Cardiac septum (tissue), 1 donor: Measurements from ENCODE around the gene SIL1. TPM values are rescaled to one million over a fixed set of nuclear protein-coding genes. Genes with fewer than 3 reads are reported as not detected.

Experiments used
- DNase-seq: peaks from one replicate; pipeline ENCODE4 v3.0.0-alpha.2; 2020; ENCODE audit warnings: low spot score
- intact Hi-C: fragments of 100-400 bp; cut with DNase I; formaldehyde crosslinking; loops from one replicate; pipeline ENCODE4 v1.14.0; 2022
- total RNA-seq: library from RNA; stranded (reverse); fragmentation: NEBNext Ultra II Directional; extraction: Animal tissue kit (Norgen Biotek cat#: 25700); gene quantifications from one replicate; pipeline ENCODE4 v1.2.1, GENCODE V29; 2021
- donor health status: DM: no; HTN: no; CAD: no.

The SIL1 gene
- total RNA-seq, 1 donor from 2014 or later, result 43.1 TPM

DNA sequence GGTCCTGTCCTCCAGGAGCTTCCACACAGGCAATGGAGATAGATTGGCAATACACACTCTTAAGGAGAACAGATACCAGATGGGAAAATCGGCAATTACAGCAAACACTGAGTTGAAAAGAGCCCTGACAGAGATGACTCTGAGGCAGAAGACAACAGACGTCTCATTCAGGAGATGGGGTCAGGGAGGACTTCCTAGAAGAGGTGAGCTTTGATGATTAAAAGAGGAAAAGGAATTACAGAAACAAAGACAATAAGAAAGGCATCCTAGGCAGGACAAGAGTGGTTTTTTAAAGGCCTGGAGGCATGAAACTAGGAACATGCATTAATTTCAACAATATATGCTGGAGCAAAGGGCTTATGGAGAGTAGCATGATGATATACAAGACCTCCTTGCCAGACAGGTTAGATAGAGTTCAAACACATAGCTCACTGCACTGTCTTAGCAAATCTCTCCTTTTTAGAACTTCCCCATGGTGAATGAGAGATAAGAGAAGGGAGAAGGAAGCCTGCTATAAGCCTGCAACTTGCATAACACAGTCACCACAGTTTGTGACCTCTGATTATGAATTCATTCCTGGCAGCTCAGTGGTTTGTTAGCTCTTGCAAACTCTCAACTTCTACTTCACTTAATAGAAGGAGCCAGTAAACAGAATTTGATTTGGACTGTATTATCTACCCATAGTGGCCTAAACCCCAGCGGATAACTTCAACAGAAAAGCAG, 48.5 kb downstream of the SIL1 start:
- intact Hi-C loops, result no loop called here

DNA sequence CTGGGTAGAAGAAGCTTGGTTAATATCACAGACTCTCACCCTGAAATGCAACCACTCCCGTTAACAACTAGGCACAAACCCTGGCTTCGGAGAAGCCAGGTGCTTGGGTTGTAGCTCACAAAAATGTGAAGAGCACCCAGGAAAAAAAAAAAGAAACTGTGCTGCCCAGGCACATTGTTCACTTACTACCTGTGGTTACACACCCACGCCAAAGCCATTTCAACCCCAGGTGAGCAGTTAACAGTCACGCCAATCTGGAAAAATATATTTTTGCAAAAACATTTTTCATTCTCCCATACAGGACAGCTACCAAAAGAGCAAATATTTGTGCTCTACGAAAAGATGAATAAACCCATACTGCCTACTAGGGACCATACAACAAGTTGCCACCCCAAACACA, 49.2 kb downstream of the SIL1 start:
- intact Hi-C loops, result no loop called here
- no peak for DNase-seq

More for the DNA sequence above, 48.5 kb downstream of the SIL1 start:
- DNase-seq, result no peak

DNA sequence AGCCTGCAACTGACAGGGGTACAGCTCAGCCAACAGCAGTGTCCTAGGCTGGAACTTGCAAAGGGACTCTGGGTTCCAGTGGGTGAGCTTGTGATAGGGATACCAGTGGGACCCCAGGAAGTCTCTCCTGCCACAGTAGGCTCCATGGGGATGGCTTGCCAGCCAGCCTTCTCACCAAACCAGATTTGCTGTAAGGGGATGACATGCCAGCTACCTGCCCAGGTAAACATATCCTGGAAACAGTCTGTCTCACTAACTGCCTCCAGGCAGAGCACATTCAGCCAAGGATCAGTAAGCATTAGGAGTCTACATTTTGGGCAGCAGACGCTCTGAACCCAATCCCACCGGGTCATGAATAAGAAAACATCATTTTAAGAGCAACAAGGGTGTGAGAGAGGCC, 49.9 kb downstream of the SIL1 start:
- no peak for DNase-seq
- intact Hi-C loops, result no loop called here

DNA sequence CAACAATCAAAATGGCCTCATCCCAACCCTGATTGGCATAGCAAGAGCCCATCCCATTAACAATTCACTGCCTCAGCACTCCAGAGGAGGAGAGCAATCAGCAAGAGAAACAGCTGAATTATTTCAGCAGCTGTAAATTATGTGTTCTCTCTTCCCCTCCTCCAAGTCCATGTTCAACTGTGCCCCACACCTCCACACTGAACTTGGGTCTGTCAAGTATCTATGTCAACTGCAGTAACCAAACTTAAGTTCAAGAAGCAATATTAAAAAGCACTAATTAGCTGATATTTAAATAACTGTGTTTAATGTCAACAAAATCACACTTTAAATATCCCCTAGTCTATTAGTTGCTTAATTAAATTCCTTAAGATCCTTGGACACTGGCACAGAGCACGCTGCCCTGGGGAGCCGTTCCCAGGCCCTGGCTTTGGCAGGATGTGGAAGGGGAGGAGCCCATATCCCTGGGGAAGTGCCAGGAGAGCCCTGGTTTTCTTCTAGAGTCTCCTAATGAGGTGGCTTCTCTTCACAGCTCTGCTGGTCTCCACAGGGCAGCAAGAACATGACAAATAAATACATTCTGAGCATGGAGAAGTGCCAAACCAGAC, 50.6 kb downstream of the SIL1 start:
- no peak for DNase-seq
- intact Hi-C loops, result no loop called here

DNA sequence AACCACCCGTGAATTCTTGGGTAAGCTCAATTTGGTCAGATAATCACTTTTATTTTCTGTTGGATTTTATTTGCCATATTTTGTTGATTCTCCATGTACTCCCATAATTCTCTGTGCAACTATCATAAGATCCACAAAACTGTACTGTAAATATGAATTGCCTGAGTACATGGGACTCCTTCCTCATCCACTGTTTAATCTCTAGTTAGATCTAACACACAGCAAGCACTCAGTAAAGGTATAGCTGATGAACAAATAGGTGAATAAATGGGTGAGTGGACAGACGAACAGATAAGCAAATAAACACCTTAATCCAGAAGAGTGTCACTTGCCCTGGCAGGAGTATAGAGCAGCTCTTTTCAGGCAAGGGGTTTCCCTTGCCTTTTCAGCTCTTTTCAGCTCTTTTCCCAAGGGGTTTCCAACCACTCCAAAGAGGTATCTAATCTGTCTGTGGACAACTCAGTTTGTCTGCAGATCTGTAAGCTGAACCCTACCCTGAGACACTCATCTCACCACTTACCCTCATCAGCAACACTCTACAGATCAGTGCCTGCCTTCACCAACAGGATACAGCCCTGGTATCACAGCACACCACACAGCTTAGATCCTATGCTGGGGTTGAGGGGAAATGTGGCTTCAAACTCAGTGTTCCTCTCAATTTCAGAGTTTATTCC, 51.2 kb downstream of the SIL1 start:
- intact Hi-C loops, result no loop called here
- DNase-seq, result no peak

DNA sequence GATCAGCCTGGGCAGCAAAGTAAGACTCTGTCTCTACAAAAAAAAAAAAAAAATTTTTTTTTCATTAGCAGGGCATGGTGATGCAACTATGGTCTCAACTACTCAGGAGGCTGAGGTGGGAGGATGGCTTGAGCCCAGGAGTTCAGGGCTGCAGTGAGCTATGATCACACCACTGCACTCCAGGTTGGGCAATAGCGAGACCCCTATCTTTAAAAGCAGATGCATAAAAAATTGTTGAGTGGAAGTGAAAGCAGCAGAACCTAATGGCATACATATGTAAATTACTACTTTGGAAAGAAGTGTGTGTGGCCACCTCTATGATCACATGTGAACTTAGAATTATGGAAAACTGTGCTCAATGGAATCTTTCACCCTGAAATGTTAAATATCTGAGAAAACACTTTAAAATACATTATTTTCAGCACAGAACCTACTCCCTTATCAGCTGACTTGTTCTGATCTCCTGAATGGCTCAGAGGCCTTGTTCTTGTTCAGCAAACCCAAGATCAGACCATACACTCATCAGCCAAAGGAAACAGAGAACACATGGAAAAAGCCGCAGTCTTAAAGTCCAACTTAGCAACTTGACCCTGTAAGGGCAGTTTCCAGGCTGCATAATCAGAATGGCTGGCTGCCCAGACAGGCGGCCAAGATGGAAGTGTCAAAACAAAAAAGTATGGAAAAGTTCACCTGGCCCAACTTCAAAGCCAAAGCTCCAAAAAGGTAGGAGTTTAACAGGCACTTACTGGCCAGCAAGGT, 56.5 kb downstream of the SIL1 start:
- DNase-seq, result no peak
- intact Hi-C loops, result no loop called here

DNA sequence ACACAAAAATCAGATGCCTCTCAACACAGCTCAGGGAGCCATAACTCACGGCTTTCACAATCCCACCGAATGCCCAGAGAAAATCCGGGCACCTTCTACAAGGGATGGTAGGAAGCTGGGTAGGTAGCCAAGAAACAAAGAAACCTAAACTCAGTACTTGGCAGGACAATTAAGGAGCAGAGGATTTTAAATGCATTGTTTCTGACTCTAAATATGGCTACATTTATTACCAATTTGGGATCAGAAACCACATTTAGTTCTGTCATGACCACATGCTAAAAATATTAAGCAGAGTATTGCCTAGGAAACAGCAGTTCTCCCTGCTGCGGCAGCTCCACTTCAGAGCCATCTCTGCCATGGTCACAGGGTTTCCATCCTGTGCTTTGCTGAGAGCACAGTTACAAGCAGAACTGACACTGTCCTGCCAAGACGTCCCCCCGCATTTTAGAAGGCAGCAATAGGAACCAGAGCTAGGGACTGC, 57.5 kb downstream of the SIL1 start:
- intact Hi-C loops, result no loop called here
- no peak for DNase-seq

DNA sequence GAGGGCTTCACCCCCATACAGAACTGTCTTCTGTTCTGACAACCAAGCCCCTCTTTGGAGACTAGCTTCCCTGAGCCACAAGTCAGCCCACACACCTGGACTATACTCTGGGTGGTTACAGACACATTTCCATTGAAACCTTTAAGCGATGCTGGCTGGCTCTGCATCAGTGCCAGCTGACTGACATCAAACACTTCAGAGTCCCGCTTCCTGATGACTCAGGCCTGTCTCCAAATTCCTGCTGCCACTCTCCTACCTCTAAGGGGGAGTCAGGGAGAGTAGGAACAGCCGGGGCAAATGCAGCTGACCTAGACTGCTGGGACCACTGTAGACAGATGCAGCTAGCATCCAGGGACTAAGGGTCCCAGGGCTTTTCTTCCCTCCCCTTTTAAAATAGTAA, 59.4 kb downstream of the SIL1 start:
- intact Hi-C loops, result loop anchor here (5.0 kb wide), 1 partner anchor 38 kb away; no protein-coding TSS in a partner anchor

DNA sequence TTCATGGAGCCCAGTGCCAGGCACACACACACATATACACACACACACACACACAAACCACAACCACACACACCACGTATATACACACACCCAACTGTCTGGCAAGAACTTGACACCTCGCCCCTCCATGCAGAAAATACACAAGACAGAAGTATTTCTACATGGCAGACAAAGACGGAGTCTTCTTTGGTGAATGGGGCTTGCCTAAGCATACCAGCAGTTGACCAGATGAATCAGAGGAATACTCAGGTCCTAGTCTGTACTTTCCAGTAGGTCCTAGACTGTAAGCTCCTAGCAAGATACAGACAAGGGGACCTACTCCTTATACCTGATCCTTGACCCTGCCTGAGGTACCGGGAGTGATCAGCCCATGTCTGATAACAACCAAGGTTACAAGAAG, 60.1 kb downstream of the SIL1 start:
- no peak for DNase-seq
- intact Hi-C loops, result loop anchor here (5.0 kb wide), 1 partner anchor 39 kb away; no protein-coding TSS in a partner anchor

More for the DNA sequence above, 59.4 kb downstream of the SIL1 start:
- no peak for DNase-seq

DNA sequence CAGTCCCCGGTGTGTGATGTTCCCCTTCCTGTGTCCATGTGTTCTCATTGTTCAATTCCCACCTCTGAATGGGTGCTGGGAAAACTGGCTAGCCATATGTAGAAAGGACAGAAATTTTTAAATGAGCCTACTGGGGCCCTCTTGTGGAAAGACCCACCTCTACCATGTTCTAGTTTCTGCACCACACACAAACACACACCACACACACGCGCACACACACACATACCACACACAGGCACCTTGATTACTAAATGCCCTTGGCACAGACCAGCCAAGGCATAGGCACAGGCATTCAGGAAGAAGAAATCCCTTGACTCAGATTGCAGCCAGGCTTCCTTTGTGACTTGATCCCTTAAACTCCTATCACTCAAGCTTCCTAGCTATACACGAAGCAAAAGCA, 60.5 kb downstream of the SIL1 start:
- intact Hi-C loops, result loop anchor here (5.0 kb wide), 1 partner anchor 40 kb away; no protein-coding TSS in a partner anchor
- DNase-seq, result no peak

DNA sequence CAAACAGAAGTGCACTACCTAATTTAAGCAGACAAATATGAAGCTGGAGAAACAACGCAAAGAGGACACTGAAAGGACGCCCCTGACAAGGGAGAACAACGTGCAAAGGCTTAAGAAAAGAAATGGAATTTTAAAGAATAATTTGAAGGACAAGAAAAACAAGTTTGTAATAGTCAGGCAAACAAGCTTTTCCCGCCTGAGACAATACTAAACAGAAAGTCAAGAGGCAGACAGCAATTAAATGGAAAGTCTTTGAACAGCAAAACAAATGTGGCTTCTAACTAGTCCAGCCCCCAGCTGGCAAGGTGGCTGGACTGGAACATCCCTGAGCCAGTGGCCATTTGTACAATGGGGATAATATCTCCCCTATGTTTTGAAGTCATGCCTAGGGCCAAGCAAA, 63.3 kb downstream of the SIL1 start:
- intact Hi-C loops, result loop anchor here (5.0 kb wide), 3 partner anchors 42 to 163 kb away; no protein-coding TSS in a partner anchor
- no peak for DNase-seq

DNA sequence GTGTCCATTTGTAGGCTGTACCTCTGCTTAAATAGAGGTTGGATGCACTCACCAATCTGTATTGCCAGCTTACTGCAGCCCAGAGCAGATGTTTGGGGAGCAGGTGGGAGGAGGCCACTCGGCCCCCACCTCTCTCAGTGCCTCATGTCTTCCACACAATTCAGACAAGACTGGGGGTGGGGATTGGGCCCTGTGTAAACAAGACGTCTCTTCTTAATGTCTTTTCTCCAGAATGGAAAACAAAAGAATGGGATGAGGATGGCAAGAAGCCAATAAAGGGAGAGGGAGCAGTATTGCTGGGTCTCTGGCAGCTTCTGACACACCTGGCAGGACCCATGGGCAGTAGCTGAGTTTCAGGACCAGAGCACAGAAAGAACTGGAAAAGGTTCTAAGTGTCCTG, 64.9 kb downstream of the SIL1 start:
- DNase-seq, result no peak
- intact Hi-C loops, result loop anchor here (5.0 kb wide), 2 partner anchors 129 to 161 kb away; no protein-coding TSS in a partner anchor

DNA sequence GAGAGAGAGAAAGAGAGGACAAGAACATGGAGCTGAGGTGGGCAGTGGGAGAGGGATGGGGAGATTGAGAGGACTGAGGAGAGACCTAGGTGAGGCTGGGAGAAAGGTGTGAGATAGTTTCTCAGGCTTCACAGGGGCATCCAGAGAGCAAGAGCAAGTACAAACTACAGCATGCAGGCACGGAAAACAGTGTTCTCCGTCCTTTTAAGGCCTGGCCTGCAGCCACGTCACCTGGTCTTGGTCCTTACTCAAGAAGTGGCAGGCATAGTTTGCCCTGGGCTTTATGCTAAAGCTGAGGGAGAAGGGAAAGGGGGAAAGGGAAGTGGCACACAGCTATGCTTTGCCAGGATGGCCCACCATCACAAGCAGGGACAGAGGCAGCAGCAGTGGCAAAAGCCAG, 65.7 kb downstream of the SIL1 start:
- DNase-seq, result no peak
- intact Hi-C loops, result loop anchor here (5.0 kb wide), 2 partner anchors 130 to 160 kb away; no protein-coding TSS in a partner anchor

DNA sequence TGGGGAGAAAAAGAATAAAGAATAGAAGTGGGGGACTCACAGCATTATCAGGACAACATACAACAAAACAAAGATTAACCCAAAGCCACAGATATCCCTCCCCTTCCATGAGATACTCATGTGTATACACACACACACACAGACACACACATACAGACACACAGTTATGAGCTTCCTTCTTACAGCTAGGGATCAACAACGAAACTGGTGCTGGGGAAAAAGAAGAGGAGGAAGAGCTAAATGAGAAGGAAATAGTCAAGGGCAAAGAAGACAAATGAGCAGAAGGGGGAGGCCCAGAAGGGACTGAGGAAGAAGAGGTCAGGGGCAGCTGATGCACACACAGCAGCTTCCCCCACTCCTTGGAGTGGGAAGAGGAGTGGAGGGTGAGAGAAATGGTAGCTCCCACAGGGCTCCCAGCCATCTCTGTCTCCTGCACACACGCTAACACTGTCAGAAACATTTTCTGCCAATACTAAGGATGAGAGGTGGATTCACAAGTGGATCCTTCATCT, 66.2 kb downstream of the SIL1 start:
- DNase-seq, result no peak
- intact Hi-C loops, result loop anchor here (5.0 kb wide), 2 partner anchors 130 to 160 kb away; no protein-coding TSS in a partner anchor

DNA sequence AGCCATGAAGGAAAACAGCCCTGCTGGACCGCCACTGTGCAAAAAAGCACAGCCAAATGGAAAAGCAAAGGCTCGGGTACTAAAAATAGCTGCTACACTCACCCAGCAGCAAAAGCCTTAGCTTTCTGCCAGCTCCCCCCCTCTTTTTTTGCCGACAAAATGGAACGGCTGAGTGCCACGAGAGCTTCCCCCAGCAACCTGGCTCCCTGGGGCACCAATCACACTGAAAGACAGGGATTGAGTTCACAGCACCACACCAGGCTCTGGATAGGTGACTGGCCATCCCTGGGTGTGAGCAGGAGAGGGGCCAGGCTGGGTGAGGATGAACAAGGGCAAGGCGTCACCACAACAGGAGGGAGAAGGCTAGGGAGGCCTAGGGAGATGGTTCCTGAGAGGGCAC, 66.7 kb downstream of the SIL1 start:
- intact Hi-C loops, result loop anchor here (5.0 kb wide), 2 partner anchors 131 to 159 kb away; no protein-coding TSS in a partner anchor
- no peak for DNase-seq

DNA sequence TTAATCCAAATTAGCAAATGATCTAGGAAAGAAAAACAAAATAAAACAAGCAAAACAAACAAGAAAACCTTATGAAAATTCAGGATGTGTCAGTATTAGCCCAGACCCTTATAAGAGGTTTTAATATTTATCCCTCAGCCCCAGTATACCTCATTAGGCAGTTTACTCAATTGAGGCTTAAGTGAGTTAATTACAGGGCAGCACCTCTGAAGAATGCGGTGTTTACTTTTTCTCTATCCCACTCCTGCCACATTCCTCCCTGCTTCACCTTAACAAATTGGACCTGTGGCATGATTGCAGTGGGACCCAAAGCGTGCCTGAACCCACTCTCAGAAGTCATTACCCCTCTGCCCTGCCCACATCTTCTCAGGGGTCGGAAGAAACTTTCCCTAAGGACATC, 67.1 kb downstream of the SIL1 start:
- no peak for DNase-seq
- intact Hi-C loops, result loop anchor here (5.0 kb wide), 2 partner anchors 131 to 159 kb away; no protein-coding TSS in a partner anchor

DNA sequence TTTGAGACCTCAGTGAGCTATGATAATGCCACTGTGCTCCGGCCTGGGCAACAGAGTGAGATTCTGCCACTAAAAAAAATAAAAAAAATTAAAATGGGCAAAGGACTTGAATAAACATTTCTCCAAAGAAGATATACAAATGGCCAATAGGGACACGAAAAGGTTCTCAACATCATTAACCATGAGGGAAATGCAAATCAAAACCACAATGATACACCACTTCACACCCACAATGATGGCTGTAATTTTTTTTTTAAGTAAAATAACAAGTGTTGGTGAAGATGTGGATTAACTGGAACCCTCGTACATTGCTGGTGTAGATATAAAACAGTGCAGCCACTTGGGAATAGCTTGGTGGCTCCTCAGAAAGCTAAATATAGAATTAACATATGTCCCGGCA, 68.0 kb downstream of the SIL1 start:
- DNase-seq, result no peak
- intact Hi-C loops, result loop anchor here (5.0 kb wide), 2 partner anchors 132 to 158 kb away; no protein-coding TSS in a partner anchor

DNA sequence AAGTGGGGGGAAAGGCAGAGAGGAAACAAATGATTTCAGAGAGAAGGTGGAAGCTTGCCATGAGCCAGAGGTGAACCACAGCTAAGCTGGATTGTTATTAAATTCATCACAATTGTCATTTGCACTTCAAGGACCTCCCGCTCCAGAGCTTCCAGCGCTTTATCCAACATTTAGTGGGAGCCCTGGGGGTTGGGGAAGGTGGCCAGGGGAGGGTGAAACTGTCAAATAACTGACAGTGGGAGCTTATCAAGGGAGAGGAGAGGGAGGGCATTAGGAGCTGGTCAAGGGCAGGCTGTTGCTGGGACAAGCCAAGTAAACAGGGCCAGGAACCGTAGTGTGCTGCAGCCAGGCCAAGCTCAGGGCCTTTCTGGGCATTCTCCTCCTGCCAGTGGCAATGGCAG, 71.5 kb downstream of the SIL1 start:
- DNase-seq, result peak; percentile 84
- intact Hi-C loops, result no loop called here

DNA sequence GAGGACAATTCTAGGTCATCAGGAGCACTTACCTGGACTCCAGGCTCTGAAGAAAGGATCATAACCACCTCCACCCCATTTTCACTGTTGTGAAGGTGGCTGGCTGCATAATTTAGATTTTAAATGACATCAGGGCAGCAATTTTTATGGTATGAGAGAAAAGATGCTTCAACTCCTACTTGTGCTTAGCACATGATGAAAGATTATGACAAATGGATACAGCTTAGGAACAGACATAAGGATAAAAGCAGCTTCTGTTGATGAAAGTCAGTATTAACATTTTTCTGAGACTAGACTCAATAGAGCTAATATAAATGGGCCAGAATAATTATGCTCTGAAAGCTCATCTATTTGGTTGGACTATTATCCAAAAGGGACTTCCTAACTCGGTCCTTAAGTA, 72.2 kb downstream of the SIL1 start:
- no peak for DNase-seq
- intact Hi-C loops, result no loop called here
